Neuronal stem cell (in vitro differentiated cells): ENCODE measurements around the gene LRRC27.
A peak's percentile ranks its signal among the peaks of the same experiment; 100 is the strongest.

Experiments used
- DNase-seq: peaks from one replicate; pipeline ENCODE4 v3.0.0-alpha.2; 2013; ENCODE audit warnings: low spot score
- H2AFZ ChIP-seq: one replicate; pipeline ENCODE4 v1.6.1; 2013; ENCODE audit warnings: mild to moderate bottlenecking, low read length, inconsistent platforms
- H2AK5ac ChIP-seq: 2 replicates; pipeline ENCODE4 v1.6.1; 2013; ENCODE audit warnings: low read depth, mild to moderate bottlenecking, inconsistent platforms, low read length, moderate library complexity, mixed read lengths
- H2BK120ac ChIP-seq: 2 replicates; pipeline ENCODE4 v1.6.1; 2013; ENCODE audit warnings: low read depth, mild to moderate bottlenecking, inconsistent platforms, low read length, moderate library complexity, mixed read lengths
- H2BK12ac ChIP-seq: one replicate; pipeline ENCODE4 v1.6.1; 2013; ENCODE audit warnings: low read length, inconsistent platforms
- H2BK15ac ChIP-seq: 2 replicates; pipeline ENCODE4 v1.6.1; 2013; ENCODE audit warnings: mild to moderate bottlenecking, low read length, inconsistent platforms, mixed read lengths
- H2BK5ac ChIP-seq: one replicate; pipeline ENCODE4 v1.6.1; 2013; ENCODE audit warnings: inconsistent platforms, mild to moderate bottlenecking, low read length, moderate library complexity
- H3K14ac ChIP-seq: one replicate; pipeline ENCODE4 v1.6.1; 2013; ENCODE audit warnings: low read length, inconsistent platforms
- H3K18ac ChIP-seq: 2 replicates; pipeline ENCODE4 v1.6.1; 2013; ENCODE audit warnings: low read length, inconsistent platforms
- H3K23ac ChIP-seq: 2 replicates; pipeline ENCODE4 v1.6.1; 2013; ENCODE audit warnings: low read depth, mild to moderate bottlenecking, mixed read lengths, low read length, inconsistent platforms; ENCODE audit not compliant: poor library complexity
- H3K27ac ChIP-seq: replicated peaks from 3 replicates; pipeline ENCODE4 v1.5.1; 2013; ENCODE audit warnings: low read length, inconsistent platforms
- H3K27me3 ChIP-seq, 3 experiments: 2 replicates each; pipeline ENCODE4 v1.6.1; 2013; ENCODE audit warnings: low read length in 3 of 3, mild to moderate bottlenecking in 2 of 3, inconsistent platforms in 1 of 3, low read depth in 1 of 3, mixed read lengths in 1 of 3, moderate library complexity in 1 of 3; ENCODE audit not compliant: control insufficient read depth in 3 of 3, insufficient read depth in 3 of 3
- H3K36me3 ChIP-seq, 2 donors: replicated peaks in 1 of 2; 2 replicates each; pipeline ENCODE4 v1.6.1; 2013; ENCODE audit warnings: low read length in 2 of 2; ENCODE audit not compliant: control insufficient read depth in 2 of 2, insufficient read depth in 2 of 2
- H3K4ac ChIP-seq: 2 replicates; pipeline ENCODE4 v1.6.1; 2013; ENCODE audit warnings: inconsistent platforms, mild to moderate bottlenecking, low read length, moderate library complexity
- H3K4me1 ChIP-seq, 2 donors: 1 replicate in 1 of 2; 2 replicates in 1 of 2; pipeline ENCODE4 v1.6.1; 2013; ENCODE audit warnings: low read length in 2 of 2, low read depth in 1 of 2; ENCODE audit not compliant: control insufficient read depth in 2 of 2, insufficient read depth in 1 of 2
- H3K4me2 ChIP-seq: one replicate; pipeline ENCODE4 v1.6.1; 2013; ENCODE audit warnings: mild to moderate bottlenecking, low read length, inconsistent platforms; ENCODE audit not compliant: insufficient read depth, poor library complexity, severe bottlenecking
- H3K4me3 ChIP-seq, 2 donors: 2 replicates each; pipeline ENCODE4 v1.5.1; 2013; ENCODE audit warnings: low read length in 2 of 2, mild to moderate bottlenecking in 2 of 2, inconsistent platforms in 1 of 2, moderate library complexity in 1 of 2
- H3K79me1 ChIP-seq: one replicate; pipeline ENCODE4 v1.6.1; 2013; ENCODE audit warnings: low read depth, mild to moderate bottlenecking, inconsistent platforms, low read length, moderate library complexity
- H3K9ac ChIP-seq: one replicate; pipeline ENCODE4 v1.6.1; 2013; ENCODE audit warnings: mild to moderate bottlenecking, low read depth, low read length, inconsistent platforms; ENCODE audit not compliant: poor library complexity
- H3K9me3 ChIP-seq, 2 donors: replicated peaks in 1 of 2; 2 replicates each; pipeline versions ENCODE3 to v1.6.1; 2013; ENCODE audit warnings: low read length in 2 of 2, mild to moderate bottlenecking in 2 of 2, inconsistent platforms in 1 of 2, low read depth in 1 of 2, mixed read lengths in 1 of 2, moderate library complexity in 1 of 2; ENCODE audit not compliant: control insufficient read depth in 2 of 2, insufficient read depth in 1 of 2
- H4K8ac ChIP-seq: one replicate; pipeline ENCODE4 v1.6.1; 2013; ENCODE audit warnings: low read depth, mild to moderate bottlenecking, inconsistent platforms, low read length, moderate library complexity
- H4K91ac ChIP-seq: one replicate; pipeline ENCODE4 v1.6.1; 2013; ENCODE audit warnings: low read length, low read depth, mild to moderate bottlenecking, inconsistent platforms; ENCODE audit not compliant: poor library complexity
- WGBS, 2 donors: extraction: QIAGEN DNeasy Blood & Tissue Kit; methylation state at CpG; one replicate each; pipeline ENCODE4 v1.1.7; 2013; ENCODE audit warnings: missing lambda C conversion rate in 2 of 2, mixed read lengths in 1 of 2; ENCODE audit not compliant: insufficient read length in 2 of 2, insufficient replicate concordance in 1 of 2; ENCODE audit errors: extremely low coverage in 2 of 2; 5-methylcytosine and 5-hydroxymethylcytosine counted together

LRRC27 gene

GRCh38 chr10:132357286-132358058 lies 25.5 kb downstream of the LRRC27 start:
- H2BK15ac ChIP-seq: no peak overlapping the region
- H3K23ac ChIP-seq: no peak overlapping the region
- H3K4me1 ChIP-seq: no peaks in the 10 kb centered on the region
- no peak overlapping the region for H3K4me3 ChIP-seq
- no peak overlapping the region for H2AFZ ChIP-seq
- DNase-seq: no peak
- no peaks in the 10 kb centered on the region for H3K27me3 ChIP-seq
- no peaks in the 10 kb centered on the region for H3K9me3 ChIP-seq
- no peak overlapping the region for H2AK5ac ChIP-seq
- no peak overlapping the region for H2BK120ac ChIP-seq
- peak overlapping the region; percentile 66 for H3K18ac ChIP-seq
- H4K8ac ChIP-seq: no peak overlapping the region
- H2BK5ac ChIP-seq: peak overlapping the region; percentile 39
- H3K9ac ChIP-seq: no peak overlapping the region
- H4K91ac ChIP-seq: no peak overlapping the region
- H3K14ac ChIP-seq: no peak overlapping the region
- no peak overlapping the region for H3K4ac ChIP-seq
- no peak overlapping the region for H3K27ac ChIP-seq
- no CpG with 5 or more reads among the region's 15 CpGs for WGBS, 2 donors
- H3K79me1 ChIP-seq: no peaks in the 10 kb centered on the region
- H3K4me2 ChIP-seq: no peak overlapping the region
- H2BK12ac ChIP-seq: no peak overlapping the region
- H3K36me3 ChIP-seq: peaks cover 0 to 22% of the 10 kb centered on the region in 2 donors

- Histone ChIP-seq H4K91ac (no peak overlapping the region), H3K9me3 (peaks cover 0 to 3% of the 10 kb centered on the region in 2 donors), H2BK5ac (no peak overlapping the region), H3K4me3 (no peak overlapping the region), H4K8ac (no peak overlapping the region), H3K9ac (no peak overlapping the region), H2AFZ (no peak overlapping the region), H3K23ac (peak overlapping the region; percentile 59), H3K27ac (no peak overlapping the region), H3K79me1 (no peaks in the 10 kb centered on the region), H2BK15ac (no peak overlapping the region), H3K27me3 (no peaks in the 10 kb centered on the region), H2BK120ac (peak overlapping the region; percentile 22), H2AK5ac (no peak overlapping the region), H3K4me1 (no peaks in the 10 kb centered on the region), H3K4me2 (no peak overlapping the region), H3K14ac (no peak overlapping the region), H3K4ac (no peak overlapping the region), H3K18ac (no peak overlapping the region), H2BK12ac (no peak overlapping the region), H3K36me3 (peaks cover 4 to 14% of the 10 kb centered on the region in 2 donors)
- no CpG with 5 or more reads among the region's 21 CpGs for WGBS, 2 donors
- DNase-seq: no peak
Measured at GRCh38 chr10:132359305-132360040, 27.5 kb downstream of the LRRC27 start.

GRCh38 chr10:132360766-132361447 lies 28.9 kb downstream of the LRRC27 start:
- H3K9me3 ChIP-seq: peaks cover 0 to 4% of the 10 kb centered on the region in 2 donors
- no peaks in the 10 kb centered on the region for H3K4me1 ChIP-seq
- DNase-seq: no peak
- H3K4me3 ChIP-seq: no peak overlapping the region
- no peak overlapping the region for H3K4me2 ChIP-seq
- no peak overlapping the region for H2BK12ac ChIP-seq
- H3K18ac ChIP-seq: no peak overlapping the region
- H3K23ac ChIP-seq: no peak overlapping the region
- H3K27me3 ChIP-seq: no peaks in the 10 kb centered on the region
- peaks cover 5 to 22% of the 10 kb centered on the region in 2 donors for H3K36me3 ChIP-seq
- no peak overlapping the region for H3K9ac ChIP-seq
- no peaks in the 10 kb centered on the region for H3K79me1 ChIP-seq
- no peak overlapping the region for H4K91ac ChIP-seq
- no peak overlapping the region for H2BK5ac ChIP-seq
- H2AK5ac ChIP-seq: no peak overlapping the region
- no peak overlapping the region for H2BK15ac ChIP-seq
- H4K8ac ChIP-seq: no peak overlapping the region
- H2BK120ac ChIP-seq: no peak overlapping the region
- no peak overlapping the region for H3K27ac ChIP-seq
- no peak overlapping the region for H3K4ac ChIP-seq
- peak overlapping the region; percentile 58 for H3K14ac ChIP-seq
- no peak overlapping the region for H2AFZ ChIP-seq
- no CpG with 5 or more reads among the region's 22 CpGs for WGBS, 2 donors
